Stimulated activated naive CD4-positive, alpha-beta T cell treated with Interleukin-2 at 50 U/mL for 16 hours (primary cell): ENCODE measurements around the gene KBTBD4.

Experiments
- DNase-seq: peaks from one replicate; lab custom pipeline; 2025; lab: John Stamatoyannopoulos, UW

The KBTBD4 gene

GRCh38 chr11:47524291-47524874, 54.4 kb downstream of the KBTBD4 start:
- no peak for DNase-seq

GRCh38 chr11:47523490-47524225, 55.1 kb downstream of the KBTBD4 start:
- DNase-seq: no peak
